Type B pancreatic cell (in vitro differentiated cells): Measurements from ENCODE around the gene NXN. TPM values are rescaled to one million over a fixed set of nuclear protein-coding genes. Genes with fewer than 3 reads are reported as not detected.
A peak's percentile ranks its signal among the peaks of the same experiment; 100 is the strongest.

Experiments used
- DNase-seq: peaks from one replicate; pipeline ENCODE4 v3.0.0; 2021; ENCODE audit warnings: mixed read lengths; ENCODE audit not compliant: unreplicated experiment; ENCODE audit errors: extremely low spot score
- H3K27ac Mint-ChIP-seq: 2 replicates; pipeline ENCODE4 v1.8.0; 2021; ENCODE audit warnings: mild to moderate bottlenecking, mixed read lengths
- H3K27me3 Mint-ChIP-seq: 2 replicates; pipeline ENCODE4 v1.8.0; 2021; ENCODE audit warnings: mixed read lengths
- H3K36me3 Mint-ChIP-seq: 2 replicates; pipeline ENCODE4 v1.8.0; 2021; ENCODE audit warnings: mixed read lengths
- H3K4me1 Mint-ChIP-seq: one replicate; pipeline ENCODE4 v1.8.0; 2021; ENCODE audit warnings: mixed read lengths; ENCODE audit not compliant: unreplicated experiment
- H3K4me3 Mint-ChIP-seq: 2 replicates; pipeline ENCODE4 v1.8.0; 2021; ENCODE audit warnings: mild to moderate bottlenecking, mixed read lengths
- H3K9me3 Mint-ChIP-seq: 2 replicates; pipeline ENCODE4 v1.8.0; 2021; ENCODE audit warnings: mixed read lengths
- total RNA-seq: library from RNA; stranded (reverse); gene quantifications from 2 replicates; pipeline ENCODE4 v1.2.1, GENCODE V29; 2021; ENCODE audit warnings: low replicate concordance
- TF ChIP-seq, protein P1 (sequence below): fragments of 200-600 bp; sonication (generic); conservative IDR thresholded peaks from 2 replicates; pipeline ENCODE4 v1.5.0; 2021; ENCODE audit warnings: antibody characterized with exemption, mild to moderate bottlenecking

NXN gene
- total RNA-seq, 1 donor from 2014 or later, result 68.0 TPM

DNA sequence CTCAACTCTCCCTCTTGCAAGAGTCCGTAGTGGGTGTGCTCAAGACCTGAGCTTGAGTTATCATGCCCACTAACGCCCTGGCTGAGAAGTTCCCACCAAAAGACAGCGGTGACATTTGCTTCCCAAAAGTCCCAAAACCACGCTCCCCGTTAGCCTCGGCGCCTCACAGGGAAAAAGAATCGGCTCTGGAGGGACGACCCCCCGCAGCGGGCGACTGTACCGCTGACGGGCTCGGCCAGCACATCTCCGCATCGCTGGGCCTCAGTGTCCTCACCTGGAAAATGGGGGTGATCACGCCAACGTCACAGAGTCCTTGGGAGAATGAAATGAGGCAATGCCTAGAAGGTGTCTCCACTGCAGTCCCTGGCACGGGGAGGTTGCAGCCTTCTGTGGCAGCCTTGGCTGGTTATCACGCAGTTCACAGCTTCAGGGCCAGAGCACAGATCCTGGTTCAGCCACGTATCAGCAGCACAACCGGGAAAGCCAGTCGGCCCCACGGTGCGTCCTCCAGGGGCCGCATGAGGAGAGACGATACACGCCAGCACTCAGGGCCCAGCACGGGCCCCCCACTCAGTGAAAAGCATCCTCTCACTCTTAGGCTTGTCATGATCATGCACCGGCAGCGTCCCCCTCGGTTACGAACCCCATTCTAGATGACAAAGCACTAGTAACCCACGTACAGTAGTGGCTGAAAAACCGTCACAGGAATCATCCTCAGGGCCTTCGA lies 32.9 kb downstream of the NXN start:
- Mint-ChIP-seq H3K9me3 (no peaks in the 10 kb centered on the region), H3K27ac (no peak overlapping the region), H3K4me1 (peaks cover 28% of the 10 kb centered on the region), H3K27me3 (no peaks in the 10 kb centered on the region), H3K4me3 (no peak overlapping the region), H3K36me3 (peaks cover 6% of the 10 kb centered on the region)
- DNase-seq, result no peak
- TF ChIP-seq, protein P1, sequence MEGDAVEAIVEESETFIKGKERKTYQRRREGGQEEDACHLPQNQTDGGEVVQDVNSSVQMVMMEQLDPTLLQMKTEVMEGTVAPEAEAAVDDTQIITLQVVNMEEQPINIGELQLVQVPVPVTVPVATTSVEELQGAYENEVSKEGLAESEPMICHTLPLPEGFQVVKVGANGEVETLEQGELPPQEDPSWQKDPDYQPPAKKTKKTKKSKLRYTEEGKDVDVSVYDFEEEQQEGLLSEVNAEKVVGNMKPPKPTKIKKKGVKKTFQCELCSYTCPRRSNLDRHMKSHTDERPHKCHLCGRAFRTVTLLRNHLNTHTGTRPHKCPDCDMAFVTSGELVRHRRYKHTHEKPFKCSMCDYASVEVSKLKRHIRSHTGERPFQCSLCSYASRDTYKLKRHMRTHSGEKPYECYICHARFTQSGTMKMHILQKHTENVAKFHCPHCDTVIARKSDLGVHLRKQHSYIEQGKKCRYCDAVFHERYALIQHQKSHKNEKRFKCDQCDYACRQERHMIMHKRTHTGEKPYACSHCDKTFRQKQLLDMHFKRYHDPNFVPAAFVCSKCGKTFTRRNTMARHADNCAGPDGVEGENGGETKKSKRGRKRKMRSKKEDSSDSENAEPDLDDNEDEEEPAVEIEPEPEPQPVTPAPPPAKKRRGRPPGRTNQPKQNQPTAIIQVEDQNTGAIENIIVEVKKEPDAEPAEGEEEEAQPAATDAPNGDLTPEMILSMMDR, result no peak

DNA sequence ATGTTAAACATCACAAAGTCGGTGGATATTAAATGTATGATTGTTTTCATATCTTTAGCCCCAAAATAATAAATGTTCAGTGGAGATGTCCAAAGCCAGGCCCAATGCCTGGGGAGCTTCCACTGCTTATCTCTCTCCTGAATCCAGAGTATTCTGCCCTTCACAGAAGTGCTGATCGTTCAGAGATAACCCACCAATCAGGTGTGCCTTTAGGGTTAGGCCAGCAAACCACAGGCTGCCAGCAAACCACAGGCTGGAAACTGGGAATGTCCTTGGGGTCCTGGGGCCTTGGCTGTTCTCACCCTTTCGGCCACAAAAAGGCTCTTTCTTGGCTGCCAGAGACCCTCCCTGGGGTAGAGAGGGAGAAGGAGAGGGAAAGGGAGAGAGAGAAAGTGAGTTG lies 33.9 kb downstream of the NXN start:
- DNase-seq, result no peak
- no peaks in the 10 kb centered on the region for H3K27me3 Mint-ChIP-seq
- no peak overlapping the region for H3K4me3 Mint-ChIP-seq
- no peaks in the 10 kb centered on the region for H3K9me3 Mint-ChIP-seq
- peak overlapping the region; percentile 62 for H3K27ac Mint-ChIP-seq
- TF ChIP-seq, protein P1, result no peak
- peaks cover 26% of the 10 kb centered on the region for H3K4me1 Mint-ChIP-seq
- peaks cover 6% of the 10 kb centered on the region for H3K36me3 Mint-ChIP-seq

DNA sequence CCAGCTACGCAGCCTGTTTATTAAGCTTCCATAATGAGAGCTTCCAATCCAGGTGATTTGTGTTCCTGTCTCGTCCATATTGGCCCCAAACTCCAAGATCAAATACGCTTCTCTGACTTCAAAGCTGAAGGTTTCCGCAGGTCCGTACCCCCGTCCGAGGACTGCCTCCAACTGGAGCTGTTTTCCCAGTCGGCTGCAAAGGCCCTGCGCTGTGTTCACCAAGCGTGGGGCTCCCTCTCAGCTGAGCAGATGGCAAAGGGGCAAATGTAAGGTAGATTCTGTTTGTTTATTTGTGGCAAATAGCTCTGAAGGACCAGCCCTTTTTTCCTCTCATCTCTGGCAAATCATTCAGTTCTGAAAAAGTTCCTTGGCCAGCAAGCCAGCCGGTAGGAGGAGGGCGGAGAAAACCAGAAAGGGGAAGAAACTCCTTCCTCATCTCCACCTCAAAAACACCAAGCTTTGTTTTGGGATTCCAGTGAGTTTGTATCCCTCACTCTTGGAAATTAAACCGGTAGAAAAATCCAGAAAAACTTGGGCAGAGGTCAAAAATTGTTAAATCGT lies 35.2 kb downstream of the NXN start:
- no peak overlapping the region for H3K27ac Mint-ChIP-seq

DNA sequence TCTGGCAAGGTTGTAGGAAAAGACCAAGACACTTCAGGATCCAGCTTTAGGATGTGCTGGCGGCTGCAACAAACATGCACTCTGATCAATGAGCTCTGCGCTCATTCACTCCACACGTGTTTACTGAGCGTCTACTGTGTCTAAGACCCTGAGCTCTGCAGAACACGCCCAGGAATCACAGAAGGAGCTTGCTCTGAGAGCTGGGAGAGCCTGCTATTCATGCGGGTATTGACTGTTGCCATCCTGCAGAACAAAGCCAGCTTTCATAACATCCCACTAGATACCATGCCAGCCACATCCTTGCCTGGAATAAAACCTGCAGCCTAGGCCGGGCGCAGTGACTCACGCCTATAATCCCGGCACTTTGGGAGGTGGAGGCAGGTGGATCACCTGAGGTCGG lies 44.1 kb downstream of the NXN start:
- H3K27ac Mint-ChIP-seq, result no peak overlapping the region
- H3K27me3 Mint-ChIP-seq, result no peaks in the 10 kb centered on the region
- TF ChIP-seq, protein P1, result no peak
- H3K4me3 Mint-ChIP-seq, result no peak overlapping the region
- H3K36me3 Mint-ChIP-seq, result peaks cover 6% of the 10 kb centered on the region
- H3K9me3 Mint-ChIP-seq, result no peaks in the 10 kb centered on the region
- no peak for DNase-seq
- H3K4me1 Mint-ChIP-seq, result peaks cover 29% of the 10 kb centered on the region

More for the DNA sequence above, 35.2 kb downstream of the NXN start:
- Mint-ChIP-seq H3K4me1 (peaks cover 16% of the 10 kb centered on the region), H3K4me3 (peak overlapping the region; percentile 9), H3K9me3 (no peaks in the 10 kb centered on the region), H3K36me3 (peaks cover 6% of the 10 kb centered on the region), H3K27me3 (no peaks in the 10 kb centered on the region)
- no peak for DNase-seq
- TF ChIP-seq, protein P1, result no peak

DNA sequence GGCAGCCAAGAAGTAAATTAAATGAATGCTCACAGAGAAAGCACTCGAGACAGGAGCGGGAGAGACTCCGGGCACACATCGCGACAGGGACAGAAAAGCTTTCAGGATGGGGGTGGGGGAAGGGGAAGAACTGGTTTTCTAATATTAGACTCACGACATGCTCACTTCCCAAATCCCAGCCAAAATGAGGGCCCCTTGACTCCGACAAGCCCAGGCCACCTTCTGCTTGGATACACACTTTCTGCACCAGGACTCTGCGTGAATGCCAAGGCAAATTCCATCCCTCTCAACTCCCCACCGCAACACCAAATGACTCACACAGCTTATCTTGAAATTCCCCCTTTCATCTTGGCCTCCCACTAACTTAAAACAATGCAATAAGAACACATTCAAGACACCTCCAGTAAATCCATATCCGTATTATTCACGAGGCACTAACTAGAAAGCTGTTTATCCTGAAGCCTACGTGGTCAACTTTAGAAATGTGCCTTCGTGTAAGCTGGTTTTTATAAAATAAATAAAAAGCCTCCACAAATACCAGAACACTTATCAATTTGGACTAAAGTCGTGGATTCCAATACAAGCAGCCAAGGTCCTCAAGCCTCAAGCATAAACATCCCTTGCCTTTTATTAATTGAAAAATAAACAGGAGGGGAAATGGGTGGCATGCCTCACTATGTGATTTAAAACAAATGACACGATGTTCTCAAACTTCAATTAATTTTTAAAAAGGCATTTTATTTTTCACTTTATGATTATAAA lies 46.1 kb downstream of the NXN start:
- no peaks in the 10 kb centered on the region for H3K27me3 Mint-ChIP-seq
- peaks cover 34% of the 10 kb centered on the region for H3K4me1 Mint-ChIP-seq
- TF ChIP-seq, protein P1, result no peak
- DNase-seq, result no peak
- H3K36me3 Mint-ChIP-seq, result peaks cover 13% of the 10 kb centered on the region
- H3K27ac Mint-ChIP-seq, result peak overlapping the region; percentile 70
- H3K9me3 Mint-ChIP-seq, result no peaks in the 10 kb centered on the region
- peak overlapping the region; percentile 42 for H3K4me3 Mint-ChIP-seq
